K562 (cell line): ENCODE results near the gene ALAS2. TPM values are rescaled to one million over a fixed set of nuclear protein-coding genes. Genes with fewer than 3 reads are reported as not detected.

Experiments used
- BCLAF1 ChIP-seq, 2 experiments: fragments of 450-650 bp in 1 of 2; IDR thresholded peaks; 2 replicates each; pipeline ENCODE4 v1.6.1; 2011 to 2017; ENCODE audit warnings: low read depth in 2 of 2, antibody characterized with exemption in 1 of 2, borderline replicate concordance in 1 of 2, low read length in 1 of 2, mild to moderate bottlenecking in 1 of 2, mixed read lengths in 1 of 2; ENCODE audit not compliant: control insufficient read depth in 1 of 2
- BHLHE40 ChIP-seq: IDR thresholded peaks from 2 replicates; pipeline ENCODE4 v1.6.1; 2011; ENCODE audit warnings: low read length, improper control_type of control experiment
- CBX8 ChIP-seq: fragments of 200-600 bp; sonication (generic); IDR thresholded peaks from 2 replicates; pipeline ENCODE4 v1.6.1; 2012; ENCODE audit warnings: borderline replicate concordance, mixed run types, low read depth, mild to moderate bottlenecking, moderate library complexity, mixed read lengths, low read length, control low read depth, inconsistent platforms; ENCODE audit not compliant: poor library complexity, severe bottlenecking; ENCODE audit errors: extremely low read depth
- CREBBP ChIP-seq: IDR thresholded peaks from one replicate; pipeline ENCODE4 v1.6.1; 2012; ENCODE audit warnings: low read depth, mild to moderate bottlenecking, control low read depth, inconsistent platforms, low read length
- ELF1 ChIP-seq: fragments of 200-800 bp; sonication (Bioruptor generic); IDR thresholded peaks from 2 replicates; pipeline ENCODE4 v1.6.1; 2016; ENCODE audit warnings: missing genetic modification characterization, missing compliant biosample characterization
- EZH2 ChIP-seq: IDR thresholded peaks from 2 replicates; pipeline ENCODE4 v1.6.1; 2012; ENCODE audit warnings: low read depth, mild to moderate bottlenecking, inconsistent platforms, low read length, borderline replicate concordance
- GATAD2A ChIP-seq: fragments of 450-650 bp; IDR thresholded peaks from 2 replicates; pipeline ENCODE4 v1.6.1; 2017
- KDM4B ChIP-seq, 2 experiments: fragments of 450-650 bp in 1 of 2; sonication (generic) in 1 of 2; IDR thresholded peaks; 2 replicates each; pipeline ENCODE4 v1.6.1; 2016 to 2017; ENCODE audit warnings: borderline replicate concordance in 2 of 2, antibody characterized with exemption in 1 of 2, low read depth in 1 of 2, mild to moderate bottlenecking in 1 of 2
- NCOA1 ChIP-seq: fragments of 450-650 bp; IDR thresholded peaks from 2 replicates; pipeline ENCODE4 v1.6.1; 2016; ENCODE audit warnings: low read depth
- PATZ1 ChIP-seq: fragments of 250-450 bp; sonication (Bioruptor Pico); IDR thresholded peaks from 2 replicates; pipeline ENCODE4 v1.5.0; 2020; ENCODE audit warnings: mild to moderate bottlenecking, borderline replicate concordance
- RCOR1 ChIP-seq, 2 experiments: IDR thresholded peaks; 2 replicates each; pipeline ENCODE4 v1.6.1; 2012; ENCODE audit warnings: low read depth in 2 of 2, low read length in 2 of 2, borderline replicate concordance in 1 of 2, improper control_type of control experiment in 1 of 2
- SRSF7 ChIP-seq: fragments of 200-400 bp; formaldehyde crosslinking; optimal IDR thresholded peaks from 2 replicates; pipeline ENCODE3; 2017; ENCODE audit warnings: mild to moderate bottlenecking, low read depth, low read length
- STAT6 ChIP-seq: sonication (generic); formaldehyde crosslinking; IDR thresholded peaks from 2 replicates; pipeline ENCODE4 v1.8.1; 2023; ENCODE audit warnings: mild to moderate bottlenecking, missing genetic modification reagents
- TGIF2 ChIP-seq: sonication (generic); formaldehyde crosslinking; IDR thresholded peaks from 2 replicates; pipeline ENCODE4 v1.8.1; 2022; ENCODE audit warnings: mild to moderate bottlenecking, missing genetic modification reagents, moderate library complexity
- ZBTB43 ChIP-seq: sonication (generic); formaldehyde crosslinking; IDR thresholded peaks from 2 replicates; pipeline ENCODE4 v1.8.0; 2023; ENCODE audit warnings: mild to moderate bottlenecking, missing genetic modification reagents
- ZNF121 ChIP-seq: sonication (generic); formaldehyde crosslinking; conservative IDR thresholded peaks from 2 replicates; pipeline ENCODE4 v1.8.0; 2022; ENCODE audit warnings: missing genetic modification reagents
- ZNF23 ChIP-seq: fragments of 250-450 bp; sonication (Bioruptor Pico); IDR thresholded peaks from 2 replicates; pipeline ENCODE4 v1.4.0; 2020; ENCODE audit warnings: mild to moderate bottlenecking
- polyA plus RNA-seq, 8 experiments: library from polyadenylated mRNA; depleted of rRNA in 4 of 8; stranded (reverse) in 5 of 8; unstranded in 3 of 8; fragments of >200 nt; fragmentation: Nextera tagmentation in 2 of 8; fragmentation: Illumina TruSeq in 1 of 8; extraction: Ambion mirVana in 2 of 8; extraction: Trizol in 1 of 8; gene quantifications; 2 replicates each; pipeline versions ENCODE4 v1.2.1 to v1.2.3, GENCODE V29; 2011 to 2014; ENCODE audit warnings: inconsistent platforms in 1 of 8, missing spikeins in 1 of 8
- total RNA-seq, 7 experiments: library from RNA; depleted of rRNA in 6 of 7; stranded (reverse); fragments of >200 nt in 6 of 7; fragmentation: Illumina TruSeq in 2 of 7; extraction: Trizol in 2 of 7; gene quantifications; 2 replicates each; pipeline versions ENCODE4 v1.2.1 to v1.2.3, GENCODE V29; 2011 to 2021; ENCODE audit warnings: low replicate concordance in 1 of 7

Gene ALAS2
- total and polyA plus RNA-seq, 9 of the 15 experiments (the other 6 are each of a cell fraction or from before 2014, with no cell fraction given), result 14.6 to 101 (median 33.4) TPM

GRCh38 chrX:54992911-54993622 is 37.7 kb downstream of the ALAS2 start (continued):
- no peak for TF ChIP-seq ZNF121
- no peak for TF ChIP-seq CREBBP
- TF ChIP-seq EZH2, result no peak
- no peak for TF ChIP-seq KDM4B (IDR thresholded peaks at IDR 0.05; ENCODE audit: borderline replicate concordance in 2 of 2, low read depth in 1 of 2)
- no peak for TF ChIP-seq SRSF7
- no peak for TF ChIP-seq NCOA1
- peak in 1 of 2 experiments; percentile 82; a peak in 1 of 4 replicates for TF ChIP-seq RCOR1 (IDR thresholded peaks at IDR 0.05; ENCODE audit: borderline replicate concordance in 1 of 2, low read depth in 2 of 2, low read length in 2 of 2)
- TF ChIP-seq ZBTB43 (CRISPR knock-in tag), result no peak
- TF ChIP-seq STAT6 (CRISPR knock-in tag), result no peak
- TF ChIP-seq ZNF23 (CRISPR knock-in tag), result no peak
- TF ChIP-seq PATZ1, result no peak
- no peak for TF ChIP-seq BCLAF1 (IDR thresholded peaks at IDR 0.05; ENCODE audit: borderline replicate concordance in 1 of 2, control insufficient read depth in 1 of 2, low read depth in 2 of 2, low read length in 1 of 2)
- TF ChIP-seq GATAD2A, result no peak
- TF ChIP-seq TGIF2 (CRISPR knock-in tag), result no peak
- TF ChIP-seq BHLHE40, result no peak
- no peak for TF ChIP-seq ELF1 (tag)
- no peak for TF ChIP-seq CBX8
